Measurements from ENCODE around the gene HIPK2. TPM values are rescaled to one million over a fixed set of nuclear protein-coding genes. Genes with fewer than 3 reads are reported as not detected.

Gene HIPK2
- total RNA-seq, 1 experiment from 2014 or later, result 19.4 TPM

DNA sequence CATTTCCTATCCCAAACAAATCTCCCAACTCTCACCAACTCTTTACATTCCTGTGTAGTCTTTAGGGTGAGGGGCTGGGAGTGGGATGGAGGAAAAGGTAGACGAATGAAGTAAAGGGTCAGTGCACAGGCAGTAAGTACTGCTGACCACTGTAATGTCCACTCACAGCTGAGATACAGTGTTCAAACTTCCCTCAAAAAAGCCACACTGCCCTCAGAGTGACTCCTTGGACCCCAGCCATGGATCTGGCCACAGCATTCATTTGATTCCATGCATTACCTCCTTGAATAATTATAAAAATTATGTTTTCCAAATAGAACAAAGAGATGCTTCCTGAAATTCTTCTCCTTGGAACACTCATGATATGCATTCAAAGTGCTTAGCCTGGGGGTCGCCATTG is 19.8 kb upstream of the HIPK2 start:
- in situ Hi-C loops (cut with HindIII; ENCODE audit: low pct_unique_long_range_greater_than_20kb, low sequenced_read_pairs), result no loop called here
- no peak for DNase-seq (ENCODE audit: low read depth)

DNA sequence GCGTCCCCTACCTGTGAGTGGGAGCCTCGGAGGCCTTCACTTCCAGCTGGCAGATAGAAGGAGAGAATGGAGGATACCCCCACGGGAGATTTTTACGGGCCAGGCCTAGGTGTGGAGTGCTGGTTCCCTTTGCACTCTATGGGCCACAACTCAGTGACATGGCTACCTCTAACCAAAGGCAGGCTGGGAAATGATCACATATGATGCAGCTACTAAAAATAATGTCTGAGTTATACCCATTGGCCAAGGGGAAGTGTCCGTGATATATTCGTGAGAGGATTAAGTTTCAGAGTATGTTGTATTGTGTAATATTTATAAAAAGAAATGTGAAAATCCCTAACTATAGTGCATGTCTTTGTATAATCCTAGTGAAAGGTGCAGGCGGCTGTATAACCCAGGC is 13.5 kb upstream of the HIPK2 start:
- DNase-seq (ENCODE audit: low read depth), result no peak
- in situ Hi-C loops (cut with HindIII; ENCODE audit: low pct_unique_long_range_greater_than_20kb, low sequenced_read_pairs), result no loop called here

DNA sequence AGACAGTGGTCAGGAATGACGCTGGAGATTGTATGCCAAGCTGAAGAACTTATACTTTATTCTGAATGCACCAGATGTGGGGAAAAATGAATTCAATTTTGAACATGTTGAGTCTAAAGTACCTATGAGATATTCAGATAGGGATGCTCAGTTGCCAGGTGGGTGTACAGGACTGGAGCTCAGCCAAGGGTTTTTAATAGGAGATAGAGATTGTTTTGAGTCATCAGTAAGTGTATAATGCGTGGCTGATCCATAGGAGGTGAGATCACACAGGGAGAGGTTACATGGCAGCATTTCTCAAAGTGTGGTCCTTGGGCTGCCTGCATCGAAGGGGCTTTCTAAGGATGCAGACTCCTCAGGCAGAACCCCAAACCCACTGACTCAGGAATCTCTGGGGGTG is 6.8 kb upstream of the HIPK2 start:
- in situ Hi-C loops (cut with HindIII; ENCODE audit: low pct_unique_long_range_greater_than_20kb, low sequenced_read_pairs), result no loop called here
- DNase-seq (ENCODE audit: low read depth), result no peak

DNA sequence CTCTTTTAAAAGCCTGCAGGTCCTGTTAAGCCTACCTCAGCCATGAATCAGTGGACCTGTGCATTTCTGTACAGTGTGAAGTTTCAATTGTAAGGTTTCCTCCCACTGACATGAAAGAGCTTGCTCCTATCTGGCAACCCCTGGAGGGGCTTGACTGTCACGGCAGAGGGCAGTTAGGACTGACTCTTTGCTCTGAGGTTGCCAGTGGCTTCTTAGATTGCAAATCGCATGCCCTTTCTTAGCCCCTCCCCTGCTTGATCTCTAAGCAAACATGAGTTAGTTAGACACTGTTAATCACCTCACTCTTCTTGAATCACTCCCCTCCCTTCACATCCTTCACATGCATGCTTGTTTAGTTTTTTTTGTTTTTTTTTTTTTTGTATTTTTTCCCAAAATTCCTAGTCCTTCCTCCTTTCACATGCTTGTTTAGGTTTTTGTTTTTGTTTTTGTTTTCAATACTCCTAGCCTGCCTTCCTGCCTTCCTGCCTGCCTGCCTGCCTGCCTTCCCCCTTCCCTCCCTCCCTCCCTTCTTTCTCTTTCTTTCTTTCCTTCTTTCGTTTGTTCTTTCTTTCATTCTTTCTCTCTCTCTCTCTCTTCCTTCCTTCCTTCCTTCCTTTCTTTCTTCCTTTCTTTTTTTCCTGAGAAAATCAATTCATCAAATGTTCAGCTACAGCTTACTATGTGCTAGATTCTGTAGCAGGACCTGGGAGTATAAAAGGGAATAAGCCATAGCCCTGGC is 6.0 kb upstream of the HIPK2 start:
- in situ Hi-C loops (cut with HindIII; ENCODE audit: low pct_unique_long_range_greater_than_20kb, low sequenced_read_pairs), result no loop called here
- no peak for DNase-seq (ENCODE audit: low read depth)

DNA sequence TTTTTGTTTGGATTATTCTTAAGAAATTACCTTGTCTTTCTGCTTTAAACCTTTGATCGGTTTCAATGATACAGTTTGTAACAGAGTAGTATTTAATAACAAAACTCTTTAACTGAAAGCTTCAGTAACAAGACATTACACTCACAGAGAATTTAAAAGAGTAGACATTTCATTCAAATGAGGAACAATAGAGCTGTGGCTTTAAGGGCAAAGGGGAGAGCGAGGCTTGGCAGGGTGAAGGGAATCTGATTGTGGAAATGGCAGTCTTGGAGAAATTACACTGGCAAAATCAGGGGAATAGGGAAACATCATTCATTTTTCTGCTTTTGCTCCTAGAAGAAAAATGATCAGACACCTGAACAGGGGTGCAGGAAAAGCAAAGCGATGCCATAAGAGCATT is 5.1 kb upstream of the HIPK2 start:
- DNase-seq (ENCODE audit: low read depth), result no peak
- in situ Hi-C loops (cut with HindIII; ENCODE audit: low pct_unique_long_range_greater_than_20kb, low sequenced_read_pairs), result no loop called here

DNA sequence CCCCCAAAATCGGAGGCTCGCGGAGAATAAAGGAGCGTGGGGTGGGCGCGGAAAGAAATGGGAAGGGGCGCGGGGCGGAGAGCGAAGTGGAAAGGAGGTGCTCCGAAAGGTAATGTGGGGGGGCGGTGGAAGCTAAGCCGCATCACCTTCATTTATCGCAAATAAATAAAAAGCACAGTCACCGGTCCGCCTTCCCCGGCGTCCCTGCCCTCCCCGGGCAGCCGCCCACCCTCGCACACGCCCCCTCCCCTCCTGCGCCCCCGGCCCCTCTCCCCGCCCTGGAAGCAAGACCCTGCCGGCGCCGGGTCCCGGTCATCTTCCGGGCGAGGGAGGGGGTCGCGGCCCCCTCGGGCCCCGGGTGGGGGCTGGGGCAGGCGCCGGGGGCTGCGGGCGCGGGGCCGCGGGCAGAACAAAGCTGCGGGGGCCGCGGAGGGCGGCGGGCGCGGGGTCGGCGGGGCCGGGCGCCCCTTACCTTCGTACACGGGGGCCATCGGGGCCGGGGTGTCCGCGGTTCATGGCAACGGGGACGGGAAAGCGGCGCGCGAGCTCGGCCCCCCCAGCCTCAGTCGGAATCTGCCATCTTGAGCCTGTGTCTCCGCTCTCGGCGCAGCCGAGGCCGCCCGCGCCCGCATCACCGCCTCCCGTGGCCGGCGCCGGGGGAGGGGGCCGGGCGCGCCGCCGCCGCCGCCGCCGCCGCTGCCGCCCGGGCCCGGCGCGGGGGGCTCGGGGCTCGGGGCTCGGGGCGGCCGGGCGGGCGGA is 486 bp downstream of the HIPK2 start:
- in situ Hi-C loops (cut with HindIII; ENCODE audit: low pct_unique_long_range_greater_than_20kb, low sequenced_read_pairs), result no loop called here
- DNase-seq (ENCODE audit: low read depth), result no peak

DNA sequence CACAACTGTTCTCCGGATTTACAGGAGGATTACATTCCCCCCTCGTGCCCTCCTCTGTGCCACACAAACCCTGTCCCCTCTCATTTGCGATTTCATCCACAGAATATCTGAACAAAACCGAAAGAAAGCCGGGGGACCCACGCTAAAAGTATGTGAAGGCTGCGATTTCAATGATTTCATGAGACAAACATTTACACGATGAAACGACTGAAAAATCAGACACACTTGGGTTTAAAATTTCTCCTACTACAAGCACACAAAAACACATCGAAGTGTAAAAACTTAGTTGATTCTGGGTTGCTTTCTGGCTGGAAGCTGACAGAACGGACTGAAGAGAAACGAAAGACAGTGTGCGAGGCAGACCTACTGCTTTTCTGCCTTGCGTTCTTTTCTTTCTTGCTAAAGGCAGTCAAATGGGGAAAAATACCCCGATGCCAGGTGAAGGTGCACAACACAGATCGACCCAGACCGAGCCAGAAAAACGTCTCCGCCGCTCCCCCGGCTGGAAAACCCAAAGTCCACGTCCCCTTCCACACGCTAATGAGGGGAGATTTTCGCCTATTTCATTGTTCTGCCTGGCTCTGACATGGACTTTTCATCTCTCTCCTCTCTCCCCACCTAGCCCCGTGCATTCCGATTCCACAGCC is 1.2 kb downstream of the HIPK2 start:
- in situ Hi-C loops (cut with HindIII; ENCODE audit: low pct_unique_long_range_greater_than_20kb, low sequenced_read_pairs), result no loop called here
- DNase-seq (ENCODE audit: low read depth), result peak; percentile 49

DNA sequence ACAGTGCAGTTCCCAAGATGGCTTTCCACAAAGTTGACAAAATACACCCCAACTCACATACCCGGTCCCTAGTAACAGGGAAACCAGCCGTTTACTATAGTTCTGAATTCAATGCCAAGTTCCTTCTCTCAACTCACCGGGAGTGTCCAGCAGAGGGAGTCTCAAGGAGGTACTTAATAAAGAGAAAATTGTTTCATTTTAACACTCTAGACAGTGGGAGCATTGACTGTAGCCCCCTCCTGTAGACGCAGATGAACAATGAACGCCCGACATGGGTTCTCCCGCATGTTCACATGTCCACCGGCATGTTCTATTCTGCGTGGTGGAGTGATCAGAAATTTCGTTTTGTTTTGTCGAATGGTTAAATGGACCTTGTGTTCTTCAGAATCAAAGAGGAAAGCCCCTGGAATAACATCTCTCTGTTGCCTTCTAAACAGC is 1.9 kb downstream of the HIPK2 start:
- peak; percentile 79 for DNase-seq (ENCODE audit: low read depth)
- in situ Hi-C loops (cut with HindIII; ENCODE audit: low pct_unique_long_range_greater_than_20kb, low sequenced_read_pairs), result no loop called here

DNA sequence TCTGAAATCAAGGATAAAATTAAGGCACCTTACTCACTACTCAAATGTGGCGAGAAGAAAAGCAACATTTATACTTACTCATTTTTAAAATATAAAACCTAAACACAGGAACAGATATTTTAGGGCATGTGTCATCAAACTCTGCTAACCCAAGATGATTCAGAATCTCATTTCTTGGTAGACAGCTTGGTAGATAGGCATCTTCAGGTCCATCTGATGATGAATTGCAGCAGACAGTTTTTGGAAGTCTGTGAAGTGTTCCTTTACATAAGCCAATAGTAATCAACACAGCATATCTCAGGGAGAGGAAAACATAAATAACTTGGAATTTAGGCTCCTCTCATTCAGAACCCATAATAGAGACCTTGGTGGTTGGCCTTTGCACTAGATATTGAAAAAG is 3.4 kb downstream of the HIPK2 start:
- DNase-seq (ENCODE audit: low read depth), result peak; percentile 76
- in situ Hi-C loops (cut with HindIII; ENCODE audit: low pct_unique_long_range_greater_than_20kb, low sequenced_read_pairs), result no loop called here

DNA sequence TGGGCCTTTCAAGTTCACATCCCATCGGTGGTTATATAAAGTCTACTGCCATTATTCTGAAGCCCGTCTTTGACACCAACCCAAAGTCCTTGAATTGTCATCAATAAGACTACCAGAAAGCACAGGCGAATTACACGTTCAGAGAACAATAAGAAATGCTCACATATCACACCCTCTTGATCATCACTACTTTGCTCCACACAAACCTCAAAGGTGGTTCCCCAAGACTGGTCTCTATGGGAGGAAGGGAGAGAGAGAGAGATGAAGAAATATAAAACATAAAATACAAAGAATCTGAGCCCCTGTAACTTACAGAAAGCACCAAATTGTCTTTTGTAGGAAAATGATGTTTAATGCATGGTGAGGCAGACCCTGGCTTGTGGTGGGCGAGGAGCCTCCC is 4.4 kb downstream of the HIPK2 start:
- DNase-seq (ENCODE audit: low read depth), result no peak
- in situ Hi-C loops (cut with HindIII; ENCODE audit: low pct_unique_long_range_greater_than_20kb, low sequenced_read_pairs), result no loop called here

DNA sequence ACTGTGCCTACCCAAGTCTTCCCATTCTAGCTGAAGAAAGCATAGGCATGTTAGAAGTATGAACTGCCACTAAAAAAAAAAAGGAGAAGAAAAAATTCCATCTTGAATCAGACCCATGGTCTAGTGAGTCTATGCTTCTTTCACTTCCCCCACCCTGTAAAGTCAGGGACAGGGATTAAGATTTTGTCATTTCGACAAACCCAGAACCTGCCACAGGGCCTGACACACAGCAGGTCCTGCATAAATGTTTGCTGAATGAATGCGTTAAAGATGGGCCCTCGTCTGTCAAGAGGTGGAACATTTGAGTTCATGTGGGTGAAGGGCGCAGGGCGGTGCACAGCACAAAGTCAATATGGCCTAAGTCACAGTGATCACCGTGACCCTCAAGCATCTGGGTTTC is 4.9 kb downstream of the HIPK2 start:
- DNase-seq (ENCODE audit: low read depth), result no peak
- in situ Hi-C loops (cut with HindIII; ENCODE audit: low pct_unique_long_range_greater_than_20kb, low sequenced_read_pairs), result no loop called here

DNA sequence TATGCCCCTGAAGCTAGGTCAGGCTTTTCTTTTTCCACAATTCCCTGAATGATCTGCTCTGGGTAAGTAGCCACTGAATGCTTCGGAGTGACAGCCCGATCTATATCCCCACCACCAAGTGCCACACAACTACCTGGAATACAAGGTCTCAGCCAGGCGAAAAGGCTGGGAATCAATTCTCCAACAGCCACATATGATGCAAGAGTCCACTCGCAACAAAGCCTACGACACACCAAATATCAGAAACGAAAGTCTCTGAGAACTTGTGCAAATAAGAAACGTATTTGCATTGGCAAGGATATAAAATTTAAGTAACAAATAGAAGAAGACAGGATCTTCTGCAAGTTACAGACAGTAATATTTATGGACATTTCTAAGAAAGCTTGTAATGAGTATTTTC is 5.7 kb downstream of the HIPK2 start:
- no peak for DNase-seq (ENCODE audit: low read depth)
- in situ Hi-C loops (cut with HindIII; ENCODE audit: low pct_unique_long_range_greater_than_20kb, low sequenced_read_pairs), result no loop called here

DNA sequence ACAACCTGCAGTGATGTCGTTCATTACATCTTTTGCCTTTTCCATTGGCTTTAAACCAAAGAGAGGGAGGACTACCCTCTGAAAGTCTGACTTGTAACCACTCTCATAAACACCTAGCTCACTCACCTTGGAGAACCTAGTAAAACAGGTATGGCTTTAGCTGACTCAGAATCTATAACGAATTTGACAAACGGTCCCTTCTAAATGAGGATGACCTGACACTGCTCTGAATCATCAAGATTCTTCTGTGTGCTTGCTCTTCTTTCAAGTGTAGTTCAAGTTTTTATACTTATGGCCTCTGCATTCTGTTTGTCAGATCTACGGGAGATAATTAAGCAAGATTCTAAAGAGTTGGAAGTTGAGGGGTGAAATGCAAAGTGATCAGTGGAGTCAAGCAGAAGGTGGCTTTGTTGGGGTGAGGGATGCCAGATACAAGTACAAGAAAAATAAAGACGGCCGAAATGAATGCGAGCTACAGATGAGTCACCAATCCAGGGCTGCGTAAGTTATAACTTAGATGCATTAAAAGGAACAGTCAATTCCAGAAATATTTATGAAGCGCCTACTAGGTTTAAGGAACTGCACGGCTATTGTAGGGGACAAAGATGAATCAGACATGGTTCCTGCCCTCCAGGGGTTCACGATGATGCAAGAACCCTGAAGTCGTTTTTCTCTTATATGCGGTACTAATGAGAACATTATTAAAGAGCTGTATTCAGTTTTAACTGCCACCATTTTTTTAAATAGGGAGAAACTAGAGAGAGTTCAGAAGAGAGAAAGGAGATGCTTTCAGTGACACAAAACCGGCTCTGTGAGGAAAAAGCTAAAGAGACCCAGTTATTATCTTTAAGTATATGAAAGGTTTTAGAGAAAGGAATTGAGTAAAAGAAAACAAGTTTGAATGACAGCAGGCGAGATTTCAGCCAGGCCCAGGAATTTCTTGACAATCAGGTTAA is 6.5 kb downstream of the HIPK2 start:
- in situ Hi-C loops (cut with HindIII; ENCODE audit: low pct_unique_long_range_greater_than_20kb, low sequenced_read_pairs), result no loop called here
- DNase-seq (ENCODE audit: low read depth), result peak; percentile 61

DNA sequence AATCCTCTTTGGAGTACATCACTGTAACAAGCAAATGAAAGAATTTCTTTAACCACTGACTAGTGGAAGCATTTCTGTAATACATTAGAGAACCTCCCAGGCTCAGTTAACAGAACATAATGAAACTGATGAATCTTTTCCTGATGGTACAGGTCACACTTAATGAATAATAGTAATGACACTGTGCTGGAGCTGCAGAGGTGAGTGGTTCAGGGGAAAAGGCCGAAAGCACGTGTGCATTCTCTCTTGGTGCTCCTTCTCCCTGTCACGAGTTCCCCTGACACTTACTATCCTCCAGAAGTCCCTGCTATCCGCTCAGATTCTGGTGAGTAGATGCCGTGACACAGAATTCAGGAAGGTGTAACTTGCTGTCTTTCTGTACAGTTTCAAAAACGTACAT is 8.0 kb downstream of the HIPK2 start:
- DNase-seq (ENCODE audit: low read depth), result no peak
- in situ Hi-C loops (cut with HindIII; ENCODE audit: low pct_unique_long_range_greater_than_20kb, low sequenced_read_pairs), result no loop called here

DNA sequence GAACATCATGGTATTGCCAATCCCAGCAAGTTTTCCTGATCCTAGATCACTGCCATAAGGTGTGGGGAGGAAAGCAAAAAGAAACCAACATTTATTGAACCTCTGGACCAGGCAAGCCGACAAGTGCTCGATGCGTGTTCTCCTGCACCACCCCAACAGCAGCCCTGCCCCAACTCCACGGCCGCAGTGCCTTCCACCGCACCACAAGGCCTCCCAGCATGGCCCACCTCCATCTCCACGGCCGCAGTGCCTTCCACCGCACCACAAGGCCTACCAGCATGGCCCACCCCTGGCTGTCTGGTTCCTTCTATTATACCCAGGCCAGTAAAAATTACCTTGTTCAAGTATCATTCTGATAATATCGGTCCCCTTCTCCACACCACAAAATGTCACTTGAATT is 8.7 kb downstream of the HIPK2 start:
- no peak for DNase-seq (ENCODE audit: low read depth)
- in situ Hi-C loops (cut with HindIII; ENCODE audit: low pct_unique_long_range_greater_than_20kb, low sequenced_read_pairs), result no loop called here

DNA sequence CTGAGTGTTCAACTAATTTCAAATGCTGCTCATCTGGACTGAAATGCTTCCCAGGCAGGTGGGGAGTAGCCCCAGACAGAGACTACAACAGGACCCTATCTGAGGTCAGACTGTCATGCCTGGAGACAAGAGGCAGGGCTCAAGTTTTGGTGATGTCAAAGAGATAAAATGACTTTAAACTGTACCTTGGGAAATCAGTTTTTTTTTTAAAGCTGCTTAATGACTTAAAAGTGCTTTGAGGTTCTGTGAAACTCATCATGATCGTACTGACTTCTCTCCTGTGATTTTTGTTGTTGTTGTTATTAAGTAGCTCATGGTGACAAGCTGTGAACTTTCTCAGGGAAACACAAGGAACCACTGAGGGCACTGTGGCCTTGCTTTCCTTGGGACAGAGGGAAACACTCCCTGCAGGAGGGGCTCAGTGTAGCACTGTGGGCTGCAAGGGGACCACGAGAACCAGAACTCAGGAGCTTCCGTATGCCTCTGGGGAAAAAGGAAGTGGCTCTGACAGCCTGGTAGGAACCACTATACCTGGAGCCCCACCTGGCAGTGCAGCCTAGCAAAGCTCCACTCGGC is 9.5 kb downstream of the HIPK2 start:
- in situ Hi-C loops (cut with HindIII; ENCODE audit: low pct_unique_long_range_greater_than_20kb, low sequenced_read_pairs), result no loop called here
- DNase-seq (ENCODE audit: low read depth), result no peak

DNA sequence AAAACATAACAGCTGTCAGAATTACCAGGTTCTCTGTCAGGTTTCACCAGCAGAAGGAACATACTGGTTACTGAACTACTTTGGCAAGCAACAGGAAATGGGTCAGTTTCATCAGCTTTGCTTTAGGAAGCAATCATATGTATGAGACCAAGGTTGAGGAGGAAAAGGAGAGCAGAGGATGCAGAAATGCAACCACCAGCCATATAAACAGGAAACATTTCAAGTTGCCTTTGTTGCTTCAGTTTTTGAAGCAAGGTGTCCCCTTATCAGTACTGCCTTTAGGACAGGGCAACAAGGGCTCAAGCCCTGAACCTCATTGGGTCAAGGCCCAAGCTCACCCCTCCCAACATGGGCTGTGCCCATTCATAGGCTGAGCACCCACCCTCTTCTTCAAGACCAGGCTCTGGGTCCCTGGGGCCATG is 10.2 kb downstream of the HIPK2 start:
- in situ Hi-C loops (cut with HindIII; ENCODE audit: low pct_unique_long_range_greater_than_20kb, low sequenced_read_pairs), result no loop called here
- no peak for DNase-seq (ENCODE audit: low read depth)

DNA sequence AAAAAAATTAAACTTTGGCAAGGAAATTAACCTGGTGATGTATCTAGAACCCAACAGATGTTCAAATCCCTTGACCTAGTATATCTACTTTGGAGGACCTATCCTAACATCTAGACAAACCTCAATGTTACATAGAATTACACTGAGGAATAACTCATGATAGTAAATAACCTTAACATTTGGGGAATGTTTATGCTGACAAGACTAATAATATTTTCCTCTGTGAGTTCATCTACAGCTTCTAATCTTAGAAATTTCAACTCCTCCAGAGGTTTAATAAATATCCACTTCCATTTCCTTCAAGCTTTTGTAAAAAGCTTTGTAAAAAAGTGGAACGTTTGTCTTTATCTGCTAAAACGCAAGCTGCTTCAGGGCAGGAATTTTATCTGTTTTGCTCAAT is 12.7 kb downstream of the HIPK2 start:
- in situ Hi-C loops (cut with HindIII; ENCODE audit: low pct_unique_long_range_greater_than_20kb, low sequenced_read_pairs), result no loop called here
- no peak for DNase-seq (ENCODE audit: low read depth)
